Choroid plexus epithelial cell (primary cell): ENCODE results near the gene SAMHD1.
A peak's percentile ranks its signal among the peaks of the same experiment; 100 is the strongest.

Experiments
- DNase-seq: peaks from one replicate; pipeline ENCODE4 v3.0.0-alpha.2; 2010; ENCODE audit warnings: low read depth
- H3K4me3 ChIP-seq: 2 replicates; pipeline ENCODE4 v1.5.1; 2011; ENCODE audit warnings: low read depth, mild to moderate bottlenecking, control low read depth, low read length, moderate library complexity
- CTCF ChIP-seq: conservative IDR thresholded peaks from 2 replicates; pipeline ENCODE4 v1.5.1; 2011; ENCODE audit warnings: low read depth, mild to moderate bottlenecking, control low read depth, inconsistent platforms, low read length, moderate library complexity

SAMHD1 gene

GRCh38 chr20:36888880-36889516 lies 62.5 kb downstream of the SAMHD1 start:
- H3K4me3 ChIP-seq = no peak overlapping the region
- no peak for TF ChIP-seq CTCF
- no peak for DNase-seq

- TF ChIP-seq CTCF = no peak
- H3K4me3 ChIP-seq = no peak overlapping the region
- DNase-seq = no peak
Measured at GRCh38 chr20:36887752-36888090, 63.8 kb downstream of the SAMHD1 start.

- peak; percentile 97 for TF ChIP-seq CTCF
- peak; percentile 83 for DNase-seq
- H3K4me3 ChIP-seq = no peak overlapping the region
Measured at GRCh38 chr20:36886859-36887751, 64.4 kb downstream of the SAMHD1 start.

- no peak overlapping the region for H3K4me3 ChIP-seq
- DNase-seq = no peak
- peak; percentile 3 for TF ChIP-seq CTCF
Measured at GRCh38 chr20:36885356-36885755, 66.2 kb downstream of the SAMHD1 start.

- TF ChIP-seq CTCF = no peak
- H3K4me3 ChIP-seq = no peak overlapping the region
- DNase-seq = no peak
Measured at GRCh38 chr20:36883977-36884535, 67.5 kb downstream of the SAMHD1 start.

- no peak for DNase-seq
Measured at GRCh38 chr20:36881888-36882287, 69.6 kb downstream of the SAMHD1 start.

More at GRCh38 chr20:36881888-36882287, 69.6 kb downstream of the SAMHD1 start:
- no peak for TF ChIP-seq CTCF
- no peak overlapping the region for H3K4me3 ChIP-seq
